Gastroesophageal sphincter (tissue), 4 donors: Measurements from ENCODE around the gene CACNG4. TPM values are rescaled to one million over a fixed set of nuclear protein-coding genes. Genes with fewer than 3 reads are reported as not detected.
"Not testable (repeated sequence)": the region's sequence is repeated elsewhere in the genome, so short reads cannot be mapped to it uniquely, and the experiment has no call there.

Experiments
- ATAC-seq: fragments of 150-250 bp; one replicate; pipeline ENCODE4 v1.9.1; 2016; ENCODE audit warnings: mild to moderate bottlenecking, moderate library complexity
- H3K27ac ChIP-seq, 4 donors: fragments of 200-600 bp; sonication (generic) in 3 of 4; 1 replicate in 3 of 4; 2 replicates in 1 of 4; pipeline ENCODE4 v1.5.1; 2016 to 2019
- H3K27me3 ChIP-seq: fragments of 200-600 bp; sonication (generic); one replicate; pipeline ENCODE4 v1.5.1; 2019
- H3K36me3 ChIP-seq, 2 donors: fragments of 200-600 bp; sonication (generic); one replicate each; pipeline ENCODE4 v1.5.1; 2019; ENCODE audit warnings: control low read depth in 1 of 2
- H3K4me1 ChIP-seq, 3 donors: fragments of 200-600 bp; sonication (generic); 1 replicate in 2 of 3; 2 replicates in 1 of 3; pipeline ENCODE4 v1.5.1; 2016 to 2019; ENCODE audit warnings: control low read depth in 2 of 3
- H3K4me3 ChIP-seq, 2 donors: fragments of 200-600 bp; sonication (generic); one replicate each; pipeline ENCODE4 v1.5.1; 2019; ENCODE audit warnings: mild to moderate bottlenecking in 1 of 2, moderate library complexity in 1 of 2
- H3K9me3 ChIP-seq, 3 donors: fragments of 200-600 bp; sonication (generic); one replicate each; pipeline ENCODE4 v1.5.1; 2017 to 2019; ENCODE audit warnings: control low read depth in 2 of 3
- EP300 ChIP-seq: sonication (generic); formaldehyde crosslinking; IDR thresholded peaks from one replicate; pipeline ENCODE4 v1.6.1; 2017; ENCODE audit warnings: antibody characterized with exemption, mild to moderate bottlenecking
- POLR2A ChIP-seq, 2 donors: fragments of 450-650 bp; IDR thresholded peaks; one replicate each; pipeline ENCODE4 v1.6.1; 2017; ENCODE audit warnings: antibody characterized with exemption in 2 of 2, mild to moderate bottlenecking in 2 of 2, moderate library complexity in 1 of 2
- POLR2AphosphoS5 ChIP-seq: sonication (generic); formaldehyde crosslinking; IDR thresholded peaks from one replicate; pipeline ENCODE4 v1.6.1; 2017; ENCODE audit warnings: antibody characterized with exemption
- WGBS, 2 donors: methylation state at CpG; one replicate each; pipeline ENCODE4 v1.1.5; 2018; ENCODE audit warnings: low coverage in 1 of 2; 5-methylcytosine and 5-hydroxymethylcytosine counted together
- total RNA-seq, 4 donors: library from RNA; depleted of rRNA; stranded (reverse); fragments of >200 nt; gene quantifications; one replicate each; pipeline ENCODE4 v1.1.0, GENCODE V29; 2016
- TF ChIP-seq, protein P1 (sequence below), 4 experiments: fragments of 200-600 bp in 2 of 4; fragments of 450-650 bp in 2 of 4; sonication (generic) in 1 of 4; IDR thresholded peaks; one replicate each; pipeline ENCODE4 v1.5.1; 2017 to 2019; ENCODE audit warnings: antibody characterized with exemption in 4 of 4, mild to moderate bottlenecking in 2 of 4, moderate library complexity in 2 of 4

Gene CACNG4
- total RNA-seq, 4 donors from 2014 or later: 0.13 to 13.5 (median 2.1) TPM; not detected in 1

DNA sequence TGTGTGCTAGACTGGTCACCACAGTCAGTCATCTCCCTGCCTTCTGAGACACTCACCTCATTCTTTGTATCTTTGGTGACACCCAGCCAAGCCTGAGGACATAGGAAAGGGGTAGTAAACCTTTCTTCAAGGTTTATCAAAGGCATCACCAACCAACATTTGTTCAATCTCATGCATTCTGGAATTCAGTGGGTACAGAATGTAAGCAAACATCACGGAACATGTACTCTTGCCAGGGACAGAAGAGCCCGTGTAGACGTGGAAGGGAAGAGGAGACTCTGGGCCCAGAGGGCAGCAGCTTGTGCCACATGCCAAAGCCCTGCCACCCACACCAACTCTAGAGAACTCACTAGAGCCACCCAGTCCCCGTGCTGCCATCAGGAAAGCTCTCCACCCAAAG, 4.4 kb downstream of the CACNG4 start:
- no peak for ATAC-seq
- Histone ChIP-seq H3K9me3 (no peaks in the 10 kb centered on the region), H3K36me3 (no peaks in the 10 kb centered on the region), H3K27me3 (peaks cover 93% of the 10 kb centered on the region), H3K27ac (no peak overlapping the region), H3K4me3 (no peak overlapping the region), H3K4me1 (peaks cover 0 to 24% (median 13%) of the 10 kb centered on the region in 3 donors)
- TF ChIP-seq, protein P1, sequence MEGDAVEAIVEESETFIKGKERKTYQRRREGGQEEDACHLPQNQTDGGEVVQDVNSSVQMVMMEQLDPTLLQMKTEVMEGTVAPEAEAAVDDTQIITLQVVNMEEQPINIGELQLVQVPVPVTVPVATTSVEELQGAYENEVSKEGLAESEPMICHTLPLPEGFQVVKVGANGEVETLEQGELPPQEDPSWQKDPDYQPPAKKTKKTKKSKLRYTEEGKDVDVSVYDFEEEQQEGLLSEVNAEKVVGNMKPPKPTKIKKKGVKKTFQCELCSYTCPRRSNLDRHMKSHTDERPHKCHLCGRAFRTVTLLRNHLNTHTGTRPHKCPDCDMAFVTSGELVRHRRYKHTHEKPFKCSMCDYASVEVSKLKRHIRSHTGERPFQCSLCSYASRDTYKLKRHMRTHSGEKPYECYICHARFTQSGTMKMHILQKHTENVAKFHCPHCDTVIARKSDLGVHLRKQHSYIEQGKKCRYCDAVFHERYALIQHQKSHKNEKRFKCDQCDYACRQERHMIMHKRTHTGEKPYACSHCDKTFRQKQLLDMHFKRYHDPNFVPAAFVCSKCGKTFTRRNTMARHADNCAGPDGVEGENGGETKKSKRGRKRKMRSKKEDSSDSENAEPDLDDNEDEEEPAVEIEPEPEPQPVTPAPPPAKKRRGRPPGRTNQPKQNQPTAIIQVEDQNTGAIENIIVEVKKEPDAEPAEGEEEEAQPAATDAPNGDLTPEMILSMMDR (IDR thresholded peaks at IDR 0.05): no peak
- no peak for TF ChIP-seq POLR2A (IDR thresholded peaks at IDR 0.05)
- no peak for TF ChIP-seq EP300
- no peak for TF ChIP-seq POLR2AphosphoS5
- WGBS, 2 donors: 77 to 90% methylated on average over 2 to 3 of the region's 4 CpGs

DNA sequence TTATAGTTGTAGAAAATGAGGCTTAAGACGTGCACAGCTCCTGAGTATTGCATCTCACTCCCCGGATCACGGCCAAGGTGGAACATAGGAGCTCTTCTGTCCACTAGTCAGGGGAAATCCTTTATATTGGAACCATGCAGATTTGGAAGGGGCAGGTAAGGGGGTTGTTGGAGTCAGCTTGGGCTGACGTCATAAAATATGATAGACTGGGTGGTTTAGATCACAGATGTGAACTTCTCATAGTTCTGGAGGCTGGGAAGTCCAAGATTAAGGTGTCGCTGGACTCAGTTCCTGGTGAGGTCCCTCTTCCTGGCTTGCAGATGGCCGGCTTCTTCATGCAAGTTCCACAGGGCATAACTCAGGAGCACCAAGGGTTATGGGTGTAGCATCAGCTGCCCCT, 5.6 kb downstream of the CACNG4 start:
- Histone ChIP-seq H3K9me3 (no peaks in the 10 kb centered on the region), H3K36me3 (no peaks in the 10 kb centered on the region), H3K4me3 (no peak overlapping the region), H3K27ac (no peak overlapping the region), H3K27me3 (peaks cover 95% of the 10 kb centered on the region), H3K4me1 (peaks cover 0 to 15% (median 11%) of the 10 kb centered on the region in 3 donors)
- TF ChIP-seq, protein P1 (IDR thresholded peaks at IDR 0.05): no peak
- no peak for TF ChIP-seq POLR2AphosphoS5
- TF ChIP-seq POLR2A (IDR thresholded peaks at IDR 0.05): no peak
- no peak for TF ChIP-seq EP300
- ATAC-seq: no peak
- WGBS, 2 donors: 92 to 100% methylated on average over 2 to 6 of the region's 6 CpGs

DNA sequence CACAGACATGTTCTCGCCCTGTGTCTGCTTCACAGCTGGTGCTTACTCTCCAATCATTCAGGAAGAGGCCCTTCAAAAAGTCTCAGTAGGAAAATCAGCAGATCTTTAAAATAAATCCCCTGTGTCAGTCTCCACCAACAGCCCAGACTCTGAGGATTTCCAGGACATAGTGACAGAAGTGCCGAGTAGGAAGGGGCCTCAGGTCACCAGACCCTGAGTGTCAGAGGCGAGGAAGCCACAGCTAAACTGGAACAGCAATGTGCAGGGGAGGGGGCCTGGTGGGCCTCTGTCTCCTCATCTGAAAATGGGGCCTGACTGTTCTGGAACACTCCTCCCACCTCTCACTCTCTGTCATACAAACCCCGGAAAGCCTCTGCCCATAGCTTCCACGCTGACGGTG, 6.3 kb downstream of the CACNG4 start:
- no peak for ATAC-seq
- 67 to 92% methylated on average over 2 to 4 of the region's 6 CpGs for WGBS, 2 donors
- no peaks in the 10 kb centered on the region for H3K9me3 ChIP-seq
- H3K27ac ChIP-seq: no peak overlapping the region
- H3K36me3 ChIP-seq: no peaks in the 10 kb centered on the region
- peaks cover 0 to 11% (median 4%) of the 10 kb centered on the region in 3 donors for H3K4me1 ChIP-seq
- no peak for TF ChIP-seq EP300
- TF ChIP-seq, protein P1 (IDR thresholded peaks at IDR 0.05): no peak
- peaks cover 92% of the 10 kb centered on the region for H3K27me3 ChIP-seq
- no peak overlapping the region for H3K4me3 ChIP-seq

DNA sequence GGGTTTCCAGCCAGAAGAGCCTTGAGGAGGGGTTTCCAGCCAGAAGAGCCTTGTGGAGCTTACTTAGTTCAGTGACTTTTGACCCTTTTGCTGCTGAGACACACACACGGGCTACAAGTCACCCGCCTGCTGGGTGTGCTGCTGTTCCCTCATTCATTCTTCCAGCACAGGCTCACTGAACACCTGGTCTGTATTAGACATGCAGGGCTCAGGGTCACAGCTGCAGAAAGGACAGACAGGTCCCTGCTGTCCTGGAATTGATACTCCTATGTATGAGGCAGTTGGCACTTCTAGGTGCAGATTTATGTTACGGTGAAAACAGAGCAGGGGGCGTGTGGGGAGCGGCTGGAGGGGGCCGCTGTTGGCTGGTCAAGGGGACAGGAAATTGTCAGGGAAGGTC, 6.8 kb downstream of the CACNG4 start:
- TF ChIP-seq POLR2A (IDR thresholded peaks at IDR 0.05) (no peak), POLR2AphosphoS5 (no peak), EP300 (no peak)
- TF ChIP-seq, protein P1 (IDR thresholded peaks at IDR 0.05): no peak
- H3K4me3 ChIP-seq: no peak overlapping the region
- no peak overlapping the region for H3K27ac ChIP-seq
- no peaks in the 10 kb centered on the region for H3K36me3 ChIP-seq
- peaks cover 0 to 11% (median 0%) of the 10 kb centered on the region in 3 donors for H3K4me1 ChIP-seq
- H3K9me3 ChIP-seq: no peaks in the 10 kb centered on the region
- no peak for ATAC-seq
- H3K27me3 ChIP-seq: peaks cover 92% of the 10 kb centered on the region
- WGBS, 2 donors: 79 to 80% methylated on average over 4 of the region's 6 CpGs

DNA sequence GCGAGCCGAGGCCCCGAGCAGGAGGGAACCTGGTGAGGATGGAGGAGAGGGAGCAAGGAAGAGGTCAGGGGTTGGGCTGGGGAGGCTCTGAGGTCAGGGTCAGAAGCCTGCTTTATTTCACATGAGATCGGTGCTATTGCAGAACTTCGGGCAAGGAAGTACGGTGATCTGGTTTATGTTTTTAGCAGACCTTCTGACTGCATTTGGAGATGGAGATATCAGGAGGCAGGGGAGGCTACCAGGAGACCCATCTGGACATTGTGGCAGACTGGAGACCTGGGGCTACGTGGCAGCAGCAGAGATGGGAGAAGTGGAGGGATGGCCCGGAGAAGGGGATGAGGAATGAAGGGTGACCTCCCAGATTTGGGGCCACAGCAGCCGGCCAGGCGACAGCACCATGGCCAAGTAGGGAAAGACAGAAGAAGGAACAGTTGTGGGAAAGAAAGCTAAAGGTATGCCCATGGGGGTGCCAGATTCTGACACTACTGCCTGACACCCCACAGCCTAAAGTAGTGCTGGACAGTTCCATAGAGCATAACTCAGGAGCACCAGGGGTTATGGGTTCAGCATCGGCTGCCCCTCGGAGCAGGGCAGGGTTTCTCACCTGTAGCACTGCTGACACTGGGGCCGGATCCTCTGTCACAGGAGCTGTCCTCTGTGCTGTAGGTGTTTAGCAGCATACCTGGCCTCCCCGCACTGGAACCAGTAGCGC, 7.4 kb downstream of the CACNG4 start:
- Histone ChIP-seq H3K27ac (no peak overlapping the region), H3K4me1 (peaks cover 0 to 13% (median 0%) of the 10 kb centered on the region in 3 donors), H3K27me3 (peaks cover 92% of the 10 kb centered on the region), H3K36me3 (no peaks in the 10 kb centered on the region), H3K4me3 (no peak overlapping the region), H3K9me3 (no peaks in the 10 kb centered on the region)
- TF ChIP-seq EP300 (no peak), POLR2AphosphoS5 (no peak), POLR2A (IDR thresholded peaks at IDR 0.05) (no peak)
- TF ChIP-seq, protein P1 (IDR thresholded peaks at IDR 0.05): no peak
- WGBS, 2 donors: 79 to 80% methylated on average over 4 to 10 of the region's 15 CpGs
- ATAC-seq: no peak

DNA sequence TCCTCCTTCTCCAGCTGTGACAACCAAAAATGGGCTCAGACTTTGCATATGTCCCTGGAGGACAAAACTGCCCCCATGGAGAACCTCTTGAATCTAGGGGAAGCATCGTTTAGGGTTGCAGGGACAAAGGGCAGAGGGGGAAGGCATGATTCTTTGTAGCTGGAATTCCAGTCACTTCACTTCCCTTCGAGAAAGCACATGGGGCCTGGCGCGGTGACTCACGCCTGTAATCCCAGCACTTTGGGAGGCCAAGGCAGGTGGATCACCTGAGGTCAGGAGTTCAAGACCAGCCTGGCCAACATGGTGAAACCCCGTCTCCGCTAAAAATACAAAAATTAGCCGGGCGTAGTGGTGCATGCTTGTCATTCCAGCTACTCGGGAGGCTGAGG, 7.9 kb downstream of the CACNG4 start:
- not testable (repeated sequence) for H3K4me3 ChIP-seq, H3K27ac ChIP-seq, H3K36me3 ChIP-seq, H3K9me3 ChIP-seq, ATAC-seq
- 42% methylated on average over 2 of the region's 10 CpGs; no CpG with 5 or more reads in 1 of the 2 donors for WGBS, 2 donors
- Histone ChIP-seq H3K4me1 (peaks cover 0 to 18% (median 0%) of the 10 kb centered on the region in 3 donors), H3K27me3 (peaks cover 90% of the 10 kb centered on the region)
